ENCODE measurements around the gene ZNF398. TPM values are rescaled to one million over a fixed set of nuclear protein-coding genes. Genes with fewer than 3 reads are reported as not detected.

The ZNF398 gene
- total RNA-seq, result 15.4 and 19.0 TPM in 2 replicates

GRCh38 chr7:149147072-149147751, at the start of gene ZNF398:
Gene ZNF398, plus strand, starts transcription at chr7:149147453. Its CDS starts 290 bp downstream, at chr7:149147743.

GRCh38 chr7:149125863-149126661, 21.2 kb upstream of the ZNF398 start, which contains the start of gene ZNF425:
Gene ZNF425, minus strand, starts transcription at chr7:149126324. Its CDS starts 111 bp downstream, at chr7:149126213.

GRCh38 chr7:149195180-149196150, 48.2 kb downstream of the ZNF398 start, which contains the start of gene ZNF282:
Gene ZNF282, plus strand, starts transcription at chr7:149195546. Its CDS starts 44 bp downstream, at chr7:149195590.

Small RNA genes lying within 50 kb of the gene (small RNA-seq; reads per million reads assigned to genes)
- gene AC004890.1 (not detected), gene RN7SL521P (not detected)

Other genes starting within 250 kb of the ZNF398 start
- 242 and 246 TPM in 2 replicates for gene PDIA4, start 118.9 kb upstream of the ZNF398 start, total RNA-seq
- 4.3 and 4.4 TPM in 2 replicates for gene ZNF786, start 56.7 kb upstream of the ZNF398 start, total RNA-seq
- 7.0 and 7.4 TPM in 2 replicates for gene ZNF425, start 21.1 kb upstream of the ZNF398 start, total RNA-seq
- gene ZNF282, start 48.1 kb downstream of the ZNF398 start, total RNA-seq, result 16.1 and 19.6 TPM in 2 replicates
- 4.8 and 6.2 TPM in 2 replicates for gene ZNF212, start 92.2 kb downstream of the ZNF398 start, total RNA-seq
- gene ZNF783, start 114.7 kb downstream of the ZNF398 start, total RNA-seq, result 10.2 and 11.6 TPM in 2 replicates

Measured in articular chondrocyte of knee joint (primary cell).